AG08396 (cell line): ENCODE results near the gene LRRC25.

Experiments used
- DNase-seq: peaks from one replicate; pipeline ENCODE4 v3.0.0; 2012; ENCODE audit warnings: low spot score, mixed read lengths

Gene LRRC25

GRCh38 chr19:18435842-18436670 is 38.6 kb upstream of the LRRC25 start:
- DNase-seq, result no peak

GRCh38 chr19:18435178-18435841 is 37.9 kb upstream of the LRRC25 start:
- DNase-seq, result no peak

GRCh38 chr19:18434411-18435175 is 37.2 kb upstream of the LRRC25 start:
- no peak for DNase-seq

GRCh38 chr19:18433735-18434398 is 36.4 kb upstream of the LRRC25 start:
- DNase-seq, result no peak

- DNase-seq, result no peak
Measured at GRCh38 chr19:18433015-18433691, 35.7 kb upstream of the LRRC25 start.

- no peak for DNase-seq
Measured at GRCh38 chr19:18432275-18433014, 35.0 kb upstream of the LRRC25 start.

GRCh38 chr19:18431351-18432197 is 34.2 kb upstream of the LRRC25 start:
- DNase-seq, result no peak

- no peak for DNase-seq
Measured at GRCh38 chr19:18430417-18431144, 33.2 kb upstream of the LRRC25 start.

- DNase-seq, result no peak
Measured at GRCh38 chr19:18429717-18430416, 32.4 kb upstream of the LRRC25 start.

- peak; percentile 96 for DNase-seq
Measured at GRCh38 chr19:18428787-18429674, 31.6 kb upstream of the LRRC25 start.

- no peak for DNase-seq
Measured at GRCh38 chr19:18428173-18428786, 30.9 kb upstream of the LRRC25 start.

GRCh38 chr19:18427743-18428113 is 30.3 kb upstream of the LRRC25 start:
- no peak for DNase-seq

GRCh38 chr19:18427080-18427742 is 29.8 kb upstream of the LRRC25 start:
- DNase-seq, result no peak

GRCh38 chr19:18426416-18426767 is 29.0 kb upstream of the LRRC25 start:
- no peak for DNase-seq

- peak; percentile 90 for DNase-seq
Measured at GRCh38 chr19:18425515-18426415, 28.3 kb upstream of the LRRC25 start.
